ENCODE results near the gene MUC5AC. TPM values are rescaled to one million over a fixed set of nuclear protein-coding genes. Genes with fewer than 3 reads are reported as not detected.

MUC5AC gene
- total RNA-seq, 1 experiment from 2014 or later = 51.2 TPM

DNA sequence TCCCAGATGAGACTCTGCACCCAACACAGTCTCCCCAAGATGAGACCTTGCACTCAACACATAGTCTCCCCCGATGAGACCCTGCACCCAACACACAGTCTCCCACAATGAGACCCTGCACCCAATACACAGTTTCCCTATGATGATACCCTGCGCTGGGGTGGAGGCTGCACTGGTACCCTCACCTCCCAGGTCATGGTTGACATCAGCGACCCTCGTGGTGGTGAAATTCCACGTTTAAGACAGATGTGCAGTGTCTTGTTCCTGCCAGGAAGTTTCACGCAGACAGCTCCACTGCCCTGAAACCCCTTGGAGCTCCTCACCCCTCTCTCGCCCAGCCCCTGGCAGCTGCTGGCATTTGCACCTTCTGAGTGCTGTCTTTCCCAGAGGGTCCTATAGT lies 9.5 kb downstream of the MUC5AC start:
- TF ChIP-seq, protein P1, sequence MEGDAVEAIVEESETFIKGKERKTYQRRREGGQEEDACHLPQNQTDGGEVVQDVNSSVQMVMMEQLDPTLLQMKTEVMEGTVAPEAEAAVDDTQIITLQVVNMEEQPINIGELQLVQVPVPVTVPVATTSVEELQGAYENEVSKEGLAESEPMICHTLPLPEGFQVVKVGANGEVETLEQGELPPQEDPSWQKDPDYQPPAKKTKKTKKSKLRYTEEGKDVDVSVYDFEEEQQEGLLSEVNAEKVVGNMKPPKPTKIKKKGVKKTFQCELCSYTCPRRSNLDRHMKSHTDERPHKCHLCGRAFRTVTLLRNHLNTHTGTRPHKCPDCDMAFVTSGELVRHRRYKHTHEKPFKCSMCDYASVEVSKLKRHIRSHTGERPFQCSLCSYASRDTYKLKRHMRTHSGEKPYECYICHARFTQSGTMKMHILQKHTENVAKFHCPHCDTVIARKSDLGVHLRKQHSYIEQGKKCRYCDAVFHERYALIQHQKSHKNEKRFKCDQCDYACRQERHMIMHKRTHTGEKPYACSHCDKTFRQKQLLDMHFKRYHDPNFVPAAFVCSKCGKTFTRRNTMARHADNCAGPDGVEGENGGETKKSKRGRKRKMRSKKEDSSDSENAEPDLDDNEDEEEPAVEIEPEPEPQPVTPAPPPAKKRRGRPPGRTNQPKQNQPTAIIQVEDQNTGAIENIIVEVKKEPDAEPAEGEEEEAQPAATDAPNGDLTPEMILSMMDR (IDR thresholded peaks at IDR 0.05; ENCODE audit: unreplicated experiment) = no peak
- H3K36me3 Mint-ChIP-seq (ENCODE audit: insufficient read depth, unreplicated experiment) = peaks cover 21% of the 10 kb centered on the region
- CTCF ChIA-PET = no interaction called here
- H3K27ac Mint-ChIP-seq (ENCODE audit: unreplicated experiment) = no peak overlapping the region
- H3K4me3 Mint-ChIP-seq (ENCODE audit: low read depth, unreplicated experiment) = no peak overlapping the region
- H3K27me3 Mint-ChIP-seq (ENCODE audit: unreplicated experiment) = no peaks in the 10 kb centered on the region
- intact Hi-C loops (cut with micrococcal nuclease; ENCODE audit: unreplicated experiment) = no loop called here
- H3K9me3 Mint-ChIP-seq (ENCODE audit: low read depth, unreplicated experiment) = peaks cover 7% of the 10 kb centered on the region
- BruUV-seq (replicated peaks) = no TSS peak
- H3K4me1 Mint-ChIP-seq (ENCODE audit: low read depth, unreplicated experiment) = no peaks in the 10 kb centered on the region
- no peak for DNase-seq

DNA sequence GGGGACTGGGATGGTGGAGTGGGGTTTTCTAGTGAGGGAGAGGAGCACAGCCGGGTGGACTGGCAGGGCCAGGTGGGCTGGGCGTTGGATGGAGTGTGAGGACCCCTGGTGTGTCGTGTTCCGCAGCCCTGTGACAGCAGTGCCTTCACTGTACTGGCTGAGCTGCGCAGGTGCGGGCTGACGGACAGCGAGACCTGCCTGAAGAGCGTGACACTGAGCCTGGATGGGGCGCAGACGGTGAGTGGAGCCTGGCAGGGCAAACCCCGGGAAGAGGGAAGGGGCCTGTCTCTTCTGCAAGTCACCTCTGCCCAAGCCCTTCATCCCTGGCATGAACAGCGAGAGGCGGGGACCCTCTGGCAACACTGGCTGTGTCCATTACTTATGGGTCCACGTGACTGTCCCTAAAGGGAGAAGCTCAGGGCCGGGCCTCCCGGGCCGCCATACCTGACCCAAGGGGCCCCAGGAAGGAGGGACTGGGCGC lies 10.0 kb downstream of the MUC5AC start:
- Mint-ChIP-seq H3K4me1 (ENCODE audit: low read depth, unreplicated experiment) (no peaks in the 10 kb centered on the region), H3K27me3 (ENCODE audit: unreplicated experiment) (no peaks in the 10 kb centered on the region), H3K36me3 (ENCODE audit: insufficient read depth, unreplicated experiment) (peaks cover 16% of the 10 kb centered on the region), H3K4me3 (ENCODE audit: low read depth, unreplicated experiment) (no peak overlapping the region), H3K27ac (ENCODE audit: unreplicated experiment) (no peak overlapping the region), H3K9me3 (ENCODE audit: low read depth, unreplicated experiment) (peaks cover 7% of the 10 kb centered on the region)
- CTCF ChIA-PET = no interaction called here
- BruUV-seq (replicated peaks) = no TSS peak
- DNase-seq = no peak
- intact Hi-C loops (cut with micrococcal nuclease; ENCODE audit: unreplicated experiment) = no loop called here
- TF ChIP-seq, protein P1 (IDR thresholded peaks at IDR 0.05; ENCODE audit: unreplicated experiment) = no peak

DNA sequence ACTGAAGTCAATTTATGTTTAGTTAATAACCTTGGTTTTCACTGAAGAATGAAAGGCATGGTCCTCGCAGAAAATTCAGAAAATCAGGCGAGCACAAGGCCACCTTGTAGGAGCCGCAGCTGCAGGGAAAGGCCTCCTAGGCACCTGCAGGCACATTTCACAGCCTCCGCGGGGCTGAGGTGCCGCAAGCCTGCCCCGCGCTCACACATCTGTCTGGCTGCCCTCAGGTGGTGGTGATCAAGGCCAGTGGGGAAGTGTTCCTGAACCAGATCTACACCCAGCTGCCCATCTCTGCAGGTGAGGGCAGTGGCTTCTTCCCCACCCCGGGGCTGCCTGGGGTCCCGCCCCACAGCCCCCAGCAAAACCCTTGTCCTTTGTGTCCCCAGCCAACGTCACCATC lies 10.5 kb downstream of the MUC5AC start:
- Mint-ChIP-seq H3K27me3 (ENCODE audit: unreplicated experiment) (no peaks in the 10 kb centered on the region), H3K4me1 (ENCODE audit: low read depth, unreplicated experiment) (no peaks in the 10 kb centered on the region), H3K27ac (ENCODE audit: unreplicated experiment) (no peak overlapping the region), H3K36me3 (ENCODE audit: insufficient read depth, unreplicated experiment) (peaks cover 11% of the 10 kb centered on the region), H3K4me3 (ENCODE audit: low read depth, unreplicated experiment) (no peak overlapping the region), H3K9me3 (ENCODE audit: low read depth, unreplicated experiment) (peaks cover 7% of the 10 kb centered on the region)
- no peak for DNase-seq
- BruUV-seq (replicated peaks) = no TSS peak
- CTCF ChIA-PET = no interaction called here
- TF ChIP-seq, protein P1 (IDR thresholded peaks at IDR 0.05; ENCODE audit: unreplicated experiment) = no peak
- intact Hi-C loops (cut with micrococcal nuclease; ENCODE audit: unreplicated experiment) = no loop called here

DNA sequence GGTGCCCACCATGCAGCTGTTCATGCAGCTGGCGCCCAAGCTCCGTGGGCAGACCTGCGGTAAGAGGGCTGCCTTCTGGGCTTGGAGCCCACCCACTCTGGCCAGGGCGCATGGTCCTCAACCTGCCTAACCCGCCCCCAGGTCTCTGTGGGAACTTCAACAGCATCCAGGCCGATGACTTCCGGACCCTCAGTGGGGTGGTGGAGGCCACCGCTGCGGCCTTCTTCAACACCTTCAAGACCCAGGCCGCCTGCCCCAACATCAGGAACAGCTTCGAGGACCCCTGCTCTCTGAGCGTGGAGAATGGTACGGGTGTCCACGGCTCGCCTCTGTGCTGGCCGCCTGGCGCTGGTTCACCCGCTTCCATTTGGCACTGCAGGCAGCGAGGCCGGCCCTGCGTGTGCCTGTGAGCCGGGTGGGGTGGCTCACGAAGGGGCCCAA lies 11.0 kb downstream of the MUC5AC start:
- Mint-ChIP-seq H3K4me1 (ENCODE audit: low read depth, unreplicated experiment) (no peaks in the 10 kb centered on the region), H3K27ac (ENCODE audit: unreplicated experiment) (no peak overlapping the region), H3K27me3 (ENCODE audit: unreplicated experiment) (no peaks in the 10 kb centered on the region), H3K9me3 (ENCODE audit: low read depth, unreplicated experiment) (peaks cover 7% of the 10 kb centered on the region), H3K4me3 (ENCODE audit: low read depth, unreplicated experiment) (no peak overlapping the region), H3K36me3 (ENCODE audit: insufficient read depth, unreplicated experiment) (peaks cover 9% of the 10 kb centered on the region)
- no TSS peak for BruUV-seq (replicated peaks)
- intact Hi-C loops (cut with micrococcal nuclease; ENCODE audit: unreplicated experiment) = no loop called here
- CTCF ChIA-PET = no interaction called here
- DNase-seq = no peak
- TF ChIP-seq, protein P1 (IDR thresholded peaks at IDR 0.05; ENCODE audit: unreplicated experiment) = no peak
